HepG2 (cell line): ENCODE measurements around the gene INPP1. TPM values are rescaled to one million over a fixed set of nuclear protein-coding genes. Genes with fewer than 3 reads are reported as not detected.

Experiments used
- AGO2 ChIP-seq: fragments of 200-400 bp; formaldehyde crosslinking; optimal IDR thresholded peaks from 2 replicates; pipeline ENCODE3; 2017; ENCODE audit warnings: mild to moderate bottlenecking, low read depth, low read length, moderate library complexity
- ATF7 ChIP-seq, 2 experiments: fragments of 450-650 bp in 1 of 2; sonication (generic) in 1 of 2; formaldehyde crosslinking in 1 of 2; IDR thresholded peaks; 2 replicates each; pipeline versions ENCODE4 v1.4.0 to v1.6.1; 2016 to 2020; ENCODE audit warnings: antibody characterized with exemption in 1 of 2, mild to moderate bottlenecking in 1 of 2, missing genetic modification reagents in 1 of 2
- CREB1 ChIP-seq, 2 experiments: fragments of 450-650 bp in 1 of 2; IDR thresholded peaks; 2 replicates each; pipeline ENCODE4 v1.6.1; 2016 to 2017; ENCODE audit warnings: control low read depth in 1 of 2, mild to moderate bottlenecking in 1 of 2, missing compliant biosample characterization in 1 of 2, missing genetic modification characterization in 1 of 2
- CREBL2 ChIP-seq: sonication (generic); formaldehyde crosslinking; IDR thresholded peaks from 2 replicates; pipeline ENCODE4 v1.8.1; 2023; ENCODE audit warnings: missing genetic modification reagents, mild to moderate bottlenecking, borderline replicate concordance
- GABPA ChIP-seq, 2 experiments: IDR thresholded peaks; 2 replicates each; pipeline ENCODE4 v1.6.1; 2011 to 2016; ENCODE audit warnings: low read depth in 2 of 2, low read length in 1 of 2, missing biosample characterization in 1 of 2, missing genetic modification characterization in 1 of 2
- HNRNPK ChIP-seq: fragments of 200-400 bp; formaldehyde crosslinking; IDR thresholded peaks from 2 replicates; pipeline ENCODE4 v1.6.1; 2018; ENCODE audit warnings: low read length, low read depth, moderate library complexity, mild to moderate bottlenecking; ENCODE audit not compliant: poor library complexity, severe bottlenecking
- NFE2 ChIP-seq: sonication (generic); formaldehyde crosslinking; IDR thresholded peaks from 2 replicates; pipeline ENCODE4 v1.4.0; 2020; ENCODE audit warnings: missing genetic modification reagents
- RFXANK ChIP-seq: IDR thresholded peaks from 2 replicates; pipeline ENCODE4 v1.6.1; 2016
- SIN3B ChIP-seq: fragments of 150-350 bp; IDR thresholded peaks from 2 replicates; pipeline ENCODE4 v1.6.1; 2014; ENCODE audit warnings: low read length
- SNRNP70 ChIP-seq: fragments of 200-400 bp; formaldehyde crosslinking; IDR thresholded peaks from 2 replicates; pipeline ENCODE4 v1.6.1; 2017; ENCODE audit warnings: mild to moderate bottlenecking, low read depth, low read length, moderate library complexity
- ZFX ChIP-seq: sonication (generic); formaldehyde crosslinking; IDR thresholded peaks from 2 replicates; pipeline ENCODE4 v1.4.0; 2020; ENCODE audit warnings: mild to moderate bottlenecking, low read depth, missing genetic modification reagents, moderate library complexity
- ZNF441 ChIP-seq: sonication (generic); formaldehyde crosslinking; IDR thresholded peaks from 2 replicates; pipeline ENCODE4 v1.7.0; 2021; ENCODE audit warnings: missing genetic modification reagents, borderline replicate concordance
- ZNF484 ChIP-seq: sonication (generic); formaldehyde crosslinking; IDR thresholded peaks from 2 replicates; pipeline ENCODE4 v1.5.1; 2020; ENCODE audit warnings: mild to moderate bottlenecking, low read depth, missing genetic modification reagents, borderline replicate concordance
- ZNF543 ChIP-seq: sonication (generic); formaldehyde crosslinking; IDR thresholded peaks from 2 replicates; pipeline ENCODE4 v1.4.0; 2020; ENCODE audit warnings: mild to moderate bottlenecking, missing genetic modification reagents
- polyA plus RNA-seq, 8 experiments: library from polyadenylated mRNA; depleted of rRNA in 3 of 8; stranded (reverse) in 7 of 8; unstranded in 1 of 8; fragments of >200 nt; fragmentation: Illumina TruSeq in 4 of 8; extraction: Trizol in 4 of 8; gene quantifications; 2 replicates each; pipeline versions ENCODE4 v1.2.1 to v1.2.3, GENCODE V29; 2011 to 2016; ENCODE audit warnings: low read depth in 4 of 8, missing spikeins in 1 of 8, mixed read lengths in 1 of 8; ENCODE audit not compliant: insufficient read depth in 1 of 8
- total RNA-seq, 5 experiments: library from RNA; depleted of rRNA; stranded (reverse); fragments of >200 nt; fragmentation: Illumina TruSeq; extraction: Trizol; gene quantifications; 2 replicates each; pipeline ENCODE4 v1.2.3, GENCODE V29; 2016; ENCODE audit warnings: low read depth in 1 of 5
- TF ChIP-seq, protein P1 (sequence below): sonication (generic); formaldehyde crosslinking; IDR thresholded peaks from 2 replicates; pipeline ENCODE4 v1.5.1; 2020; ENCODE audit warnings: missing genetic modification reagents, mild to moderate bottlenecking, borderline replicate concordance
- TF ChIP-seq, protein P2 (sequence below): IDR thresholded peaks from 2 replicates; pipeline ENCODE4 v1.4.0; 2020; ENCODE audit warnings: mild to moderate bottlenecking, missing genetic modification reagents
- TF ChIP-seq, protein P3 (sequence below): sonication (generic); formaldehyde crosslinking; IDR thresholded peaks from 2 replicates; pipeline ENCODE4 v1.4.0; 2020; ENCODE audit warnings: missing genetic modification reagents, borderline replicate concordance
- TF ChIP-seq, protein P4 (sequence below): sonication (generic); formaldehyde crosslinking; IDR thresholded peaks from 2 replicates; pipeline ENCODE4 v1.8.0; 2022; ENCODE audit warnings: low read depth, missing genetic modification reagents

The INPP1 gene
- total and polyA plus RNA-seq, 2 of the 13 experiments (the other 11 are each of a cell fraction or from before 2014, with no cell fraction given) = 10.0 to 13.3 TPM

DNA sequence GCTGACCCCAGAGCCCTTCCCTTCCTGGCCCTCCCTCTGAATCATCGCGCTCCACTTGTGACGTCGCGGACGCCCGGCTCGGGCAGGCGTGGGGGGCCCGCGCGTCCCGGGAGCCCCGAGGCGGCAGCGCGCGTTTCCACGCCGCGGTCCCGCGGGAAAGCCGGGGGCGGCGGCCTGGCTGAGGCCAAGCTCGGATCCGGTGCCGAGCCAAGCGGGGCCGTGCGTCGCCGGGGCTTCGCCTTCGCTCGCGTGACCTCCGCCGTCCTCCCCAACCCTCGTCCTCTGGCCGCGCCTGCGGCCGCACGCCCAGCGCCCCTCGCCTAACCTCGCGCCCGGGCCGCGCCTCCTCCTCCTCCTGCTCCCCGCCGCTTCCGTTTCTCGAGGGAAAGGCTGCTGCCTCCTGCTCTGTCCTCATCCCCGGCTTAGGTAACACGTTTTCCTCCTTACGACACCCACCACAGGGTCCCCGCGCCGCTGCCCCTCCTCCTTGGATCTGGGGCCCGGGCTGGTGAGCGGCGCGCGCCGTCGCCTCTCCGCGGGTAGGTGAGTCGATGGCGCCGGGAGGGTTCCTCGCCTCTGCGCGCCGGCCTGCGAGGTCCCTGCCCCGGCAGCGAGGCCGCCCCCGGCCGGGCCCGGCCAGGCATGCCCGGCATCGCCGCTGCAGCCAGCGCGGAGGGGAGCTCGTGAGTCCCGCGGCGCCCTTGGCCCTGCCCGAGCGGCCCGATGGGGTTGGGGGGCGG lies at the start of gene INPP1 (continued):
- TF ChIP-seq CREBL2 (CRISPR knock-in tag) (peak; percentile 93; the same call in 1 of the 2 replicates), SIN3B (no peak), CREB1 (IDR thresholded peaks at IDR 0.05) (peak; percentile 44; the same call in 1 of the 2 replicates), CREB1 (CRISPR knock-in tag; IDR thresholded peaks at IDR 0.05) (no peak), SNRNP70 (no peak), ZNF543 (CRISPR knock-in tag) (peak; percentile 93; the same call in 1 of the 2 replicates), ZFX (peak; percentile 91), ATF7 (IDR thresholded peaks at IDR 0.05) (no peak), ATF7 (CRISPR knock-in tag; IDR thresholded peaks at IDR 0.05) (peak; percentile 87), AGO2 (peak; percentile 80), HNRNPK (peak; percentile 52), GABPA (IDR thresholded peaks at IDR 0.05; ENCODE audit: low read depth, low read length) (no peak), GABPA (CRISPR knock-in tag; IDR thresholded peaks at IDR 0.05; ENCODE audit: low read depth) (no peak; the same call in 1 of the 2 replicates), RFXANK (CRISPR knock-in tag) (no peak), NFE2 (CRISPR knock-in tag) (no peak), ZNF441 (peak; percentile 49), ZNF484 (CRISPR knock-in tag) (peak; percentile 72; the same call in 1 of the 2 replicates)
- TF ChIP-seq, protein P1, sequence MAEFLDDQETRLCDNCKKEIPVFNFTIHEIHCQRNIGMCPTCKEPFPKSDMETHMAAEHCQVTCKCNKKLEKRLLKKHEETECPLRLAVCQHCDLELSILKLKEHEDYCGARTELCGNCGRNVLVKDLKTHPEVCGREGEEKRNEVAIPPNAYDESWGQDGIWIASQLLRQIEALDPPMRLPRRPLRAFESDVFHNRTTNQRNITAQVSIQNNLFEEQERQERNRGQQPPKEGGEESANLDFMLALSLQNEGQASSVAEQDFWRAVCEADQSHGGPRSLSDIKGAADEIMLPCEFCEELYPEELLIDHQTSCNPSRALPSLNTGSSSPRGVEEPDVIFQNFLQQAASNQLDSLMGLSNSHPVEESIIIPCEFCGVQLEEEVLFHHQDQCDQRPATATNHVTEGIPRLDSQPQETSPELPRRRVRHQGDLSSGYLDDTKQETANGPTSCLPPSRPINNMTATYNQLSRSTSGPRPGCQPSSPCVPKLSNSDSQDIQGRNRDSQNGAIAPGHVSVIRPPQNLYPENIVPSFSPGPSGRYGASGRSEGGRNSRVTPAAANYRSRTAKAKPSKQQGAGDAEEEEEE (CRISPR knock-in tag) = no peak
- TF ChIP-seq, protein P2, sequence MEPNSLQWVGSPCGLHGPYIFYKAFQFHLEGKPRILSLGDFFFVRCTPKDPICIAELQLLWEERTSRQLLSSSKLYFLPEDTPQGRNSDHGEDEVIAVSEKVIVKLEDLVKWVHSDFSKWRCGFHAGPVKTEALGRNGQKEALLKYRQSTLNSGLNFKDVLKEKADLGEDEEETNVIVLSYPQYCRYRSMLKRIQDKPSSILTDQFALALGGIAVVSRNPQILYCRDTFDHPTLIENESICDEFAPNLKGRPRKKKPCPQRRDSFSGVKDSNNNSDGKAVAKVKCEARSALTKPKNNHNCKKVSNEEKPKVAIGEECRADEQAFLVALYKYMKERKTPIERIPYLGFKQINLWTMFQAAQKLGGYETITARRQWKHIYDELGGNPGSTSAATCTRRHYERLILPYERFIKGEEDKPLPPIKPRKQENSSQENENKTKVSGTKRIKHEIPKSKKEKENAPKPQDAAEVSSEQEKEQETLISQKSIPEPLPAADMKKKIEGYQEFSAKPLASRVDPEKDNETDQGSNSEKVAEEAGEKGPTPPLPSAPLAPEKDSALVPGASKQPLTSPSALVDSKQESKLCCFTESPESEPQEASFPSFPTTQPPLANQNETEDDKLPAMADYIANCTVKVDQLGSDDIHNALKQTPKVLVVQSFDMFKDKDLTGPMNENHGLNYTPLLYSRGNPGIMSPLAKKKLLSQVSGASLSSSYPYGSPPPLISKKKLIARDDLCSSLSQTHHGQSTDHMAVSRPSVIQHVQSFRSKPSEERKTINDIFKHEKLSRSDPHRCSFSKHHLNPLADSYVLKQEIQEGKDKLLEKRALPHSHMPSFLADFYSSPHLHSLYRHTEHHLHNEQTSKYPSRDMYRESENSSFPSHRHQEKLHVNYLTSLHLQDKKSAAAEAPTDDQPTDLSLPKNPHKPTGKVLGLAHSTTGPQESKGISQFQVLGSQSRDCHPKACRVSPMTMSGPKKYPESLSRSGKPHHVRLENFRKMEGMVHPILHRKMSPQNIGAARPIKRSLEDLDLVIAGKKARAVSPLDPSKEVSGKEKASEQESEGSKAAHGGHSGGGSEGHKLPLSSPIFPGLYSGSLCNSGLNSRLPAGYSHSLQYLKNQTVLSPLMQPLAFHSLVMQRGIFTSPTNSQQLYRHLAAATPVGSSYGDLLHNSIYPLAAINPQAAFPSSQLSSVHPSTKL = peak; percentile 52
- TF ChIP-seq, protein P3, sequence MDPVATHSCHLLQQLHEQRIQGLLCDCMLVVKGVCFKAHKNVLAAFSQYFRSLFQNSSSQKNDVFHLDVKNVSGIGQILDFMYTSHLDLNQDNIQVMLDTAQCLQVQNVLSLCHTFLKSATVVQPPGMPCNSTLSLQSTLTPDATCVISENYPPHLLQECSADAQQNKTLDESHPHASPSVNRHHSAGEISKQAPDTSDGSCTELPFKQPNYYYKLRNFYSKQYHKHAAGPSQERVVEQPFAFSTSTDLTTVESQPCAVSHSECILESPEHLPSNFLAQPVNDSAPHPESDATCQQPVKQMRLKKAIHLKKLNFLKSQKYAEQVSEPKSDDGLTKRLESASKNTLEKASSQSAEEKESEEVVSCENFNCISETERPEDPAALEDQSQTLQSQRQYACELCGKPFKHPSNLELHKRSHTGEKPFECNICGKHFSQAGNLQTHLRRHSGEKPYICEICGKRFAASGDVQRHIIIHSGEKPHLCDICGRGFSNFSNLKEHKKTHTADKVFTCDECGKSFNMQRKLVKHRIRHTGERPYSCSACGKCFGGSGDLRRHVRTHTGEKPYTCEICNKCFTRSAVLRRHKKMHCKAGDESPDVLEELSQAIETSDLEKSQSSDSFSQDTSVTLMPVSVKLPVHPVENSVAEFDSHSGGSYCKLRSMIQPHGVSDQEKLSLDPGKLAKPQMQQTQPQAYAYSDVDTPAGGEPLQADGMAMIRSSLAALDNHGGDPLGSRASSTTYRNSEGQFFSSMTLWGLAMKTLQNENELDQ = 0 out of 2 replicates have a peak, but pooled peaks have one; percentile 28
- TF ChIP-seq, protein P4, sequence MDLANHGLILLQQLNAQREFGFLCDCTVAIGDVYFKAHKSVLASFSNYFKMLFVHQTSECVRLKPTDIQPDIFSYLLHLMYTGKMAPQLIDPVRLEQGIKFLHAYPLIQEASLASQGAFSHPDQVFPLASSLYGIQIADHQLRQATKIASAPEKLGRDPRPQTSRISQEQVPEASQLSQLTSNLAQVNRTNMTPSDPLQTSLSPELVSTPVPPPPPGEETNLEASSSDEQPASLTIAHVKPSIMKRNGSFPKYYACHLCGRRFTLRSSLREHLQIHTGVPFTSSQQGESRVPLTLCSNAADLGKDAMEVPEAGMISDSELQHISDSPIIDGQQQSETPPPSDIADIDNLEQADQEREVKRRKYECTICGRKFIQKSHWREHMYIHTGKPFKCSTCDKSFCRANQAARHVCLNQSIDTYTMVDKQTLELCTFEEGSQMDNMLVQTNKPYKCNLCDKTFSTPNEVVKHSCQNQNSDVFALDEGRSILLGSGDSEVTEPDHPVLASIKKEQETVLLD = peak; percentile 64; the same call in 1 of the 2 replicates
